Measurements from ENCODE around the gene DIS3L2.

- no peak for TF ChIP-seq CTCF (conservative IDR thresholded peaks at IDR 0.05)
- no peak for TF ChIP-seq EZH2 (IDR thresholded peaks at IDR 0.05; ENCODE audit: low read depth)
These were observed 347.5 kb downstream of the DIS3L2 start for GRCh38 chr2:232308986-232309385.
